H9 (cell line): Measurements from ENCODE around the gene CLEC18C. TPM values are rescaled to one million over a fixed set of nuclear protein-coding genes. Genes with fewer than 3 reads are reported as not detected.
"Not testable (repeated sequence)": the region's sequence is repeated elsewhere in the genome, so short reads cannot be mapped to it uniquely, and the experiment has no call there.

Source experiments
- DNase-seq: peaks from one replicate; pipeline ENCODE4 v3.0.0-alpha.2; 2017
- H2AFZ ChIP-seq: one replicate; pipeline ENCODE4 v1.6.1; 2013; ENCODE audit warnings: mild to moderate bottlenecking, low read length, control low read depth, moderate library complexity
- H2AK5ac ChIP-seq: 2 replicates; pipeline ENCODE4 v1.6.1; 2013; ENCODE audit warnings: low read length, control low read depth, mixed read lengths; ENCODE audit not compliant: insufficient read length
- H2BK120ac ChIP-seq: one replicate; pipeline ENCODE4 v1.6.1; 2013; ENCODE audit warnings: low read depth, mild to moderate bottlenecking, low read length, control low read depth, inconsistent platforms; ENCODE audit not compliant: poor library complexity, severe bottlenecking
- H2BK12ac ChIP-seq: 2 replicates; pipeline ENCODE4 v1.6.1; 2013; ENCODE audit warnings: low read length, control low read depth, mixed read lengths, low read depth; ENCODE audit not compliant: insufficient read length
- H2BK15ac ChIP-seq: 2 replicates; pipeline ENCODE4 v1.6.1; 2013; ENCODE audit warnings: low read depth, low read length, control low read depth
- H2BK20ac ChIP-seq: one replicate; pipeline ENCODE4 v1.6.1; 2013; ENCODE audit warnings: low read depth, mild to moderate bottlenecking, low read length, control low read depth, inconsistent platforms; ENCODE audit not compliant: poor library complexity, severe bottlenecking
- H2BK5ac ChIP-seq: 2 replicates; pipeline ENCODE4 v1.6.1; 2013; ENCODE audit warnings: low read length, control low read depth, mixed read lengths; ENCODE audit not compliant: insufficient read length
- H3K14ac ChIP-seq: 2 replicates; pipeline ENCODE4 v1.6.1; 2013; ENCODE audit warnings: low read length, control low read depth; ENCODE audit not compliant: insufficient read depth
- H3K18ac ChIP-seq: 2 replicates; pipeline ENCODE4 v1.6.1; 2013; ENCODE audit warnings: low read depth, mild to moderate bottlenecking, mixed read lengths, low read length, control low read depth; ENCODE audit not compliant: insufficient read length
- H3K23ac ChIP-seq: 2 replicates; pipeline ENCODE4 v1.6.1; 2013; ENCODE audit warnings: low read length, control low read depth, mixed read lengths, low read depth; ENCODE audit not compliant: insufficient read length
- H3K23me2 ChIP-seq: 2 replicates; pipeline ENCODE4 v1.6.1; 2013; ENCODE audit warnings: low read depth, mild to moderate bottlenecking, mixed read lengths, low read length, control low read depth; ENCODE audit not compliant: insufficient read length, poor library complexity, severe bottlenecking
- H3K27ac ChIP-seq: 2 replicates; pipeline ENCODE4 v1.5.1; 2013; ENCODE audit warnings: low read length, control low read depth, mixed read lengths, low read depth; ENCODE audit not compliant: insufficient read length
- H3K27me3 ChIP-seq: 2 replicates; pipeline ENCODE4 v1.6.1; 2013; ENCODE audit warnings: low read length, control low read depth, inconsistent platforms; ENCODE audit not compliant: insufficient read depth
- H3K4ac ChIP-seq: 2 replicates; pipeline ENCODE4 v1.6.1; 2013; ENCODE audit warnings: low read depth, mild to moderate bottlenecking, control low read depth, inconsistent platforms, low read length, moderate library complexity
- H3K4me1 ChIP-seq: 2 replicates; pipeline ENCODE4 v1.6.1; 2013; ENCODE audit warnings: low read length, control low read depth, inconsistent platforms; ENCODE audit not compliant: insufficient read depth
- H3K4me2 ChIP-seq: 2 replicates; pipeline ENCODE4 v1.6.1; 2013; ENCODE audit warnings: low read length, control low read depth, mixed read lengths; ENCODE audit not compliant: insufficient read length, insufficient read depth
- H3K56ac ChIP-seq: 2 replicates; pipeline ENCODE4 v1.6.1; 2013; ENCODE audit warnings: low read depth, mild to moderate bottlenecking, mixed read lengths, low read length, control low read depth; ENCODE audit not compliant: insufficient read length
- H3K79me1 ChIP-seq: 2 replicates; pipeline ENCODE4 v1.6.1; 2013; ENCODE audit warnings: low read depth, mild to moderate bottlenecking, moderate library complexity, low read length, control low read depth, inconsistent platforms; ENCODE audit not compliant: insufficient read depth, poor library complexity, severe bottlenecking
- H3K79me2 ChIP-seq: 2 replicates; pipeline ENCODE4 v1.6.1; 2013; ENCODE audit warnings: low read length, control low read depth, inconsistent platforms; ENCODE audit not compliant: insufficient read depth
- H3K9ac ChIP-seq: 2 replicates; pipeline ENCODE4 v1.6.1; 2013; ENCODE audit warnings: low read length, control low read depth, mixed read lengths; ENCODE audit not compliant: insufficient read length; ENCODE audit errors: extremely low read depth
- H3K9me3 ChIP-seq: one replicate; pipeline ENCODE4 v1.6.1; 2013; ENCODE audit warnings: low read depth, low read length, inconsistent platforms; ENCODE audit not compliant: control insufficient read depth
- H3T11ph ChIP-seq: one replicate; pipeline ENCODE4 v1.6.1; 2013; ENCODE audit warnings: mild to moderate bottlenecking, low read length, control low read depth, inconsistent platforms
- H4K20me1 ChIP-seq: one replicate; pipeline ENCODE4 v1.6.1; 2013; ENCODE audit not compliant: control insufficient read depth, insufficient read length, insufficient read depth
- H4K5ac ChIP-seq: 2 replicates; pipeline ENCODE4 v1.6.1; 2013; ENCODE audit warnings: low read depth, mild to moderate bottlenecking, mixed read lengths, low read length, control low read depth; ENCODE audit not compliant: insufficient read length
- H4K8ac ChIP-seq: replicated peaks from 2 replicates; pipeline ENCODE4 v1.6.1; 2013; ENCODE audit warnings: low read length, control low read depth, mixed read lengths, low read depth; ENCODE audit not compliant: insufficient read length
- H4K91ac ChIP-seq: 2 replicates; pipeline ENCODE4 v1.6.1; 2013; ENCODE audit warnings: low read depth, mild to moderate bottlenecking, moderate library complexity, mixed read lengths, low read length, control low read depth; ENCODE audit not compliant: insufficient read length
- H3K27ac Mint-ChIP-seq, 3 experiments: 2 replicates in 2 of 3; 3 replicates in 1 of 3; pipeline ENCODE4 v1.8.0; 2020 to 2021; ENCODE audit warnings: mixed read lengths in 3 of 3, mild to moderate bottlenecking in 1 of 3, moderate library complexity in 1 of 3
- H3K27me3 Mint-ChIP-seq: 2 replicates; pipeline ENCODE4 v1.8.0; 2021; ENCODE audit warnings: low read depth, mild to moderate bottlenecking, moderate library complexity, mixed read lengths
- H3K36me3 Mint-ChIP-seq, 3 experiments: 2 replicates in 2 of 3; 3 replicates in 1 of 3; pipeline ENCODE4 v1.8.0; 2020 to 2021; ENCODE audit warnings: low read depth in 3 of 3, mixed read lengths in 3 of 3; ENCODE audit not compliant: insufficient read depth in 1 of 3
- H3K4me1 Mint-ChIP-seq, 2 experiments: 2 replicates each; pipeline ENCODE4 v1.8.0; 2020; ENCODE audit warnings: mixed read lengths in 2 of 2
- H3K4me3 Mint-ChIP-seq, 2 experiments: 2 replicates in 1 of 2; 3 replicates in 1 of 2; pipeline ENCODE4 v1.8.0; 2020 to 2021; ENCODE audit warnings: mild to moderate bottlenecking in 2 of 2, mixed read lengths in 2 of 2, moderate library complexity in 1 of 2
- H3K9me3 Mint-ChIP-seq, 2 experiments: 2 replicates in 1 of 2; 3 replicates in 1 of 2; pipeline ENCODE4 v1.8.0; 2020; ENCODE audit warnings: mild to moderate bottlenecking in 2 of 2, mixed read lengths in 2 of 2, moderate library complexity in 1 of 2
- WGBS: extraction: QIAGEN DNeasy Blood & Tissue Kit; methylation state at CpG from one replicate; pipeline ENCODE4 v1.1.7; 2013; ENCODE audit warnings: missing lambda C conversion rate, low lambda C conversion rate, mixed read lengths; ENCODE audit not compliant: insufficient read length; ENCODE audit errors: extremely low coverage; 5-methylcytosine and 5-hydroxymethylcytosine counted together
- total RNA-seq: library from RNA; stranded (reverse); gene quantifications from 2 replicates; pipeline ENCODE4 v1.2.1, GENCODE V29; 2021

Gene CLEC18C
- total RNA-seq, 1 experiment from 2014 or later = 0.11 TPM

GRCh38 chr16:70198666-70199065 is 25.1 kb downstream of the CLEC18C start:
- DNase-seq, H2AFZ ChIP-seq, H3K4ac ChIP-seq, H2BK5ac ChIP-seq, H4K5ac ChIP-seq, H3K9me3 ChIP-seq, H3K27ac Mint-ChIP-seq, H3K4me1 Mint-ChIP-seq, H3T11ph ChIP-seq, H3K23me2 ChIP-seq, H4K91ac ChIP-seq, H3K27me3 ChIP-seq, H2BK15ac ChIP-seq, H3K79me2 ChIP-seq, H4K20me1 ChIP-seq, H3K9ac ChIP-seq, H3K18ac ChIP-seq, H3K23ac ChIP-seq, H2BK12ac ChIP-seq, H2AK5ac ChIP-seq, H3K56ac ChIP-seq, H3K9me3 Mint-ChIP-seq, H3K4me3 Mint-ChIP-seq, H3K36me3 Mint-ChIP-seq, H3K27ac ChIP-seq, H3K27me3 Mint-ChIP-seq, H3K14ac ChIP-seq, H3K4me2 ChIP-seq, H4K8ac ChIP-seq, H2BK120ac ChIP-seq, H2BK20ac ChIP-seq, H3K4me1 ChIP-seq, H3K79me1 ChIP-seq: not testable (repeated sequence)
- WGBS = no CpG with 5 or more reads among the region's 3 CpGs

- not testable (repeated sequence) for H3K23ac ChIP-seq, H3K27ac Mint-ChIP-seq, H3K23me2 ChIP-seq, H3K79me1 ChIP-seq, DNase-seq, H3K4me2 ChIP-seq, H2AK5ac ChIP-seq, H2BK5ac ChIP-seq, H3K27me3 Mint-ChIP-seq, H4K91ac ChIP-seq, H3K4me1 ChIP-seq, H3K9ac ChIP-seq, H4K20me1 ChIP-seq, H3K79me2 ChIP-seq, H3K4me1 Mint-ChIP-seq, H2BK12ac ChIP-seq, H4K8ac ChIP-seq, H3K4me3 Mint-ChIP-seq, H3K14ac ChIP-seq, H2BK15ac ChIP-seq, H3T11ph ChIP-seq, H4K5ac ChIP-seq, H3K9me3 ChIP-seq, H2AFZ ChIP-seq, H3K18ac ChIP-seq, H3K4ac ChIP-seq, H3K36me3 Mint-ChIP-seq, H2BK20ac ChIP-seq, H3K27ac ChIP-seq, H3K9me3 Mint-ChIP-seq, H3K56ac ChIP-seq, H2BK120ac ChIP-seq, H3K27me3 ChIP-seq
- no CpG with 5 or more reads among the region's 9 CpGs for WGBS
Measured at GRCh38 chr16:70199170-70199569, 25.6 kb downstream of the CLEC18C start.
